Measurements from ENCODE around the gene RDH13.
A peak's percentile ranks its signal among the peaks of the same experiment; 100 is the strongest.

RDH13 gene

DNA sequence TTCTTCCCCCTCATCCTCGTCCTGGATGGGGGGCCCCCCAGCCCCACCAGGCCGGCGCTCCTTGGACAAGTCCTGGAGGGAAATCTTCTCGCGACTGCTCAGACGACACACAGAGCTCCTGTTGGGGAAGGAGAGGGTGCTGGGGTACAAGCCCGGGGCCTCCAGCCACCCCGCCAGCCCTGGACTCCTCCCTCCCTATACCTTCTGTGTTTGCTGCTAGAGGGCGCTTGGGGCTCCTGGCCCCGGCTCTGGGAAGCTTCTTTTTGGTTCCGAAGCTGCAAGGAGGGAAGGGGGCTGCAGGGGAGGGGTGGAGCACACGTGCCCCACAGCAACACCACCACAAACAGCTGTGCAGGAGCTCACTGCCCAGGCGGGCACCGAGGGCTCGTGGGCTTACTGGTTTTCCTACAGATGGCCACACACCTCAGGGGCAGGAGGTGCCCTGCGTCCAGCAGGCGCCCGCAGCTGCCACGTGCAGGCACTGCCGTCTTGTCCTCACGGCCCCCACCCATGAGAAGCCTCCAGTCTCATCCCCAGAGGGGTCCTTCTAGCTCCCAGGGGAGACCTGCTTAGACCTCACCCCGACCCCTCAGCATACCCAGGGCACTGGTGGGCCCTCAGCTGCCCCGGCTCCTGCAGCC is 33.2 kb upstream of the RDH13 start:
- Mint-ChIP-seq H3K27ac (no peak overlapping the region), H3K9me3 (no peaks in the 10 kb centered on the region), H3K4me3 (no peak overlapping the region), H3K4me1 (ENCODE audit: low read depth) (no peaks in the 10 kb centered on the region), H3K27me3 (no peaks in the 10 kb centered on the region), H3K36me3 (ENCODE audit: low read depth) (peaks cover 17% of the 10 kb centered on the region)

DNA sequence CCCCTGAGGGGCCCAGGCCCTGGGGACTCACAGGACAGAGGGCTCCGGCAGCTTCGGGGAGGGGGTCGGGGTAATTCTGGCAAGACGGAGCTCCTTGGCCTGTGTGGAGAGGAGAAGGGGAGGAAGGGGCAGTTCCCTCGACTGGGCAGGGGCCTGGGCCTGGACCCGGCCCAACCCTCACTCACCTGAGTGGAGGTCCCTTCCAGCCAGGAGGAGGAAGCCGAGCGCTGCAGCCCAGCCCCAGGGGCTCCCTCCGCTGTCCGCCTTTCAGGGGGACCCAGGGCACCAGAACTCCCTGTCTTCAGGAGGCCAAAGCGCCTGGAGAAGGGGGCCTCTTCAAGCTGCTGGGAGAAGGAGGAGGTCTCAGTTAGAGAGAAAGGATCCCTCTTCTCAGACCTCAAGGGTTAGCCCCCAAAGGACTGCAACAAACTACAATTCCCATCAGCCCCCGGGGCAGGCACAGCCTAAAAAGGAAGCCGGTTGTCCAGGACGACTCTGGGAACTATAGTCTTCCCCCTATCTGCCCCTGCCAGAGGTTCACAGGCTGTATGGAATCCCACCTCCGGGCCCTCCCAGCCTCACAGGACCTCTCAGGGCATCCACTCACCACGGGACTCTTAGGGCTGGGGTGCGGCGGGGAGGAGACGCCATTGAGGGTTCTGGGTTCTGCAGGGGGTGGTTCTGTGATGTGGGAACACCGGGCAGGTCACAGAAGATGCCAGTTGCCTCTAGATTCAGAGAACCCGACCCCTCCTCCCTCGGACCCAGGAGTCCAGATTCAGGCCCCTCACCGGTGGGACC is 32.5 kb upstream of the RDH13 start:
- Mint-ChIP-seq H3K27me3 (no peaks in the 10 kb centered on the region), H3K4me1 (ENCODE audit: low read depth) (no peaks in the 10 kb centered on the region), H3K4me3 (no peak overlapping the region), H3K27ac (no peak overlapping the region), H3K36me3 (ENCODE audit: low read depth) (peaks cover 20% of the 10 kb centered on the region), H3K9me3 (no peaks in the 10 kb centered on the region)

DNA sequence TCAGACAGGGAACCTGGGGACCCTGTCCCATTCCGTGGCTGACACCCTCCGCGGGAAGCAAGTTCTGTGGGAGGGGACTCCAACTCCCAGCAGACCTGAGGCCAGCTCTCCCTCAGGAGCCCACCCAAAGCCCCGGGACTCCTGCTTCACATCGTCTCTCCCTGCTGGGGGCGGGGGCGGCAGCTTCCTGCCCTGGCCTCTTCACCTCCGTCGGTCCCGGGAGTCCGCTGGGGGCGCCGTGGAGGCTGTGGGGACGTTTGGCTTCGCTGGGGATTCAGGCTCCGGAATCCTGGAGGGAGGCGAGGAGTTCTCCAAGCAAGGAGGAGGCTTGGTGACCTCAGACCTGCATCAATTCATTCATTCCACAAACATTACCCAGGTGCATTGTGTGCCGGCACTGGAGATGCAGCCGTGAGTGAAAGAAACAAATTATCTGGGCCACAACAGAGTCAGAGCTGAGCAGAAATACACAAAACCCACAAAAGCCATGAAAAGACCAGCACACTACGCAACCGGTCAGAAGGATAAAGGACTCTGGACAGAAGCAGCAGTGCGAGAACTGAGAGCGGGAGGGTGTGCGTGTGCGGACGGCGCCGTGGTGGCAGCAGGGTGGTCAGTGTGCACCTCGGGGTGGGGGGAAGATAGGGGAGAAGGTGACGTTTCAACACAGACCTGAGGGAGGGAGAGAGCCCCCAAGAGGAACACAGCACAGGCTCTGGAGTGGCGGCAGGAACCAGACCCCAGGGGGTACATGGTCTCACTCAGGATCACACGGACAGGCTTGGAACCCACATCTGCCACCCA is 31.7 kb upstream of the RDH13 start:
- Mint-ChIP-seq H3K4me3 (no peak overlapping the region), H3K36me3 (ENCODE audit: low read depth) (peaks cover 21% of the 10 kb centered on the region), H3K9me3 (no peaks in the 10 kb centered on the region), H3K4me1 (ENCODE audit: low read depth) (peaks cover 2% of the 10 kb centered on the region), H3K27ac (no peak overlapping the region), H3K27me3 (peaks cover 3% of the 10 kb centered on the region)

DNA sequence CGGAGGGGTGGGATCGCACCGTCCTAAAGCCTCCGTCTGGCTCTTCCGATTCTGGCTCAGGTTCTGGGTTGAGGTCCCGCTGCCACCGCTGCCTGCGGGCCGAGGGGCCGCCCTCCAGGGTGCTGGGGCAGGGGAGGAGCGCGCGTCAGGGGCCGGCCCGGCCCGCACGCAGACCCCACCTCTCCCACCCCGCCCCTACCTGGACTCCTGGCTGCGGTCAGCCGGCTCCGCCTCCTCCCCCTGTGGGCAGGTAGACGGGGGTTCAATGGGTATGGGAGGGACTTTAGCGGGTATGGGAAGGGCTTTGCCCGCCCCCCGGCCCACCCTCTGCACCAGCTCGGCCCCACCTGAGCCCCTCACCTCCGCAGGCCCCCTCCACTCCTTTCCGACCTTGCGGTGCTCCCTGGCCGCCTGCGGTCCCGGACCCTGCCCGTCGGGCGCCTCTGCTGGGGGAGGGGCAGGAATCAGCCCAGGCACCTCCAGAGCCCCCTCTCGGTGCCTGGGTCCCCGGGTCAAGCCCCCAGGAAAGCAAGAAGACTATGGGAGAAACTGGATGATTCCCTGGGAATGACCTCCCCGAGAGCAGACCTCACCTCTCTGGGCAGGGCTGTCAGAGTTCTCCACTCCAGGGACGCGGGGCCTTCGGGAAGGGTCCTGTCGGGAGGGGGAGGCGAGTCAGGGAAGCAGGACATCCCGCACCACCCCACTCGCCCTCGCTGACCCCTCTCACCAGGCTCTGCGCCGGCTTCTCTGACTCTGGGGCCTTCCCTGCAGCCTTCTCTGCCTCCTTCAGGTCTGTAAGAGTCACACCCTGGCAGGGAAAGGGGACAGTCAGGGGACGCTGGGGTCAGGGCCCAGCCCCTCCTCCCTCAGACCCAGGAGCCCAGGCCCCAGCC is 29.7 kb upstream of the RDH13 start:
- Mint-ChIP-seq H3K9me3 (no peaks in the 10 kb centered on the region), H3K36me3 (ENCODE audit: low read depth) (peaks cover 29% of the 10 kb centered on the region), H3K4me1 (ENCODE audit: low read depth) (peaks cover 18% of the 10 kb centered on the region), H3K27me3 (peaks cover 18% of the 10 kb centered on the region), H3K27ac (no peak overlapping the region), H3K4me3 (no peak overlapping the region)

DNA sequence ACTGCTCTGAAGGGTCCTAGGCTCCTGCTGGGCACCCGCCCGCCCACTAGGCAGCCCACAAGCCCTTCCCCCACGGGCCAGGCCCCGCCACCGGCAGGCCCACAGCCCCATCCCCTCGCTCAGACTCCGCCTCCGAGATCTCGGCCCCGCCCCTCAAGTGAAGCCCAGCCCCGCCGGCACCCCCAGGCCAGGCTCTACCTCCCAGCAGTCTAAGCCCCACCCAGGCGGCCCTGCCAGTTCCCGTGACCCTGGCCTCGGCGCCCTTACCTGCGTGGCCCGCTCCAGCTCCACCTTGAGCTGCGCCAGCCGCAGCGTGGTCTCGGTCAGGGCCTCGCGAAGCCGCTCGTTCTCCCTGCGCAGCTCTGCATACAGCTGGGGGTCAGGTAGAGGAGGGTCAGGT is 29.0 kb upstream of the RDH13 start:
- Mint-ChIP-seq H3K36me3 (ENCODE audit: low read depth) (peaks cover 29% of the 10 kb centered on the region), H3K9me3 (no peaks in the 10 kb centered on the region), H3K4me1 (ENCODE audit: low read depth) (peaks cover 25% of the 10 kb centered on the region), H3K27ac (no peak overlapping the region), H3K27me3 (peaks cover 24% of the 10 kb centered on the region), H3K4me3 (no peak overlapping the region)

DNA sequence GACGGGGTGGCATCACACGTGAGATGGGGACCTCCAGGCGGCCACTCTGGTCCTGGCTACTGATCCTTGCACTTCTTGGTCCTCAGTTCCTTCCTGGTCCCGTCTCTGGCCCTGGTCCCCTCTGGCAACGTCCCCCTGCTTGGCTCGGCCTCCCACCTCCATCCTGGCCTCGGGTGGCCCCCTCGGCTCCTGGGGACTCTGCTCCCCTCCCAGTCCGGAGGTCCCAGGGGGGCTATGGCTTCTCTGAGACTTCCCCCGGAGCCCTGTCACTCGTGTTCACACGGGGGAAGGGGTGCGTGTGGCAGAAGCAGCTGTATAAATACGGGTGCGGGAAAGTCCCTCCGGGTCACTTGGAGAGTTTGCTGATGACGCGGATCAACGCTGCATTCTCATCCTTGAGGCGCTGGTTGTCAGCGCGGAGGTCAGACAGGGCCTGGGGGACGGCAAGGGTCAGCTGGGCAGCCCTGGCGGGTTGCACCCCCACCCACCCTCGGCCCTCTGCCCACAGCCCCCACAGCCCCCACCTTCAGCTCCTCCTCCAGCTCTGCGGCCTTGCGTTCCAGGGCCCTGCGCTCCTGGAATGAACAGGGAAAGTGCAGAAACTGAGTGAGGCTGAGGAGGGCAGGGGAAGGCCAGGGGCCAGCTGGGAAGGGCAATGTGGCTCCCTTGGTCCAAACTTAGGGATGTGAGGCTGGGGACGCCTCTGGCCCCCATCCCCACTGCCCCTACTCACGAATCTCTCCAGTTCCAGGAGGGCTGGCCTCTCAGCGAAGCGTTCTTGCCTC is 28.4 kb upstream of the RDH13 start:
- H3K4me3 Mint-ChIP-seq, result no peak overlapping the region
- peaks cover 29% of the 10 kb centered on the region for H3K36me3 Mint-ChIP-seq (ENCODE audit: low read depth)
- peaks cover 27% of the 10 kb centered on the region for H3K27me3 Mint-ChIP-seq

DNA sequence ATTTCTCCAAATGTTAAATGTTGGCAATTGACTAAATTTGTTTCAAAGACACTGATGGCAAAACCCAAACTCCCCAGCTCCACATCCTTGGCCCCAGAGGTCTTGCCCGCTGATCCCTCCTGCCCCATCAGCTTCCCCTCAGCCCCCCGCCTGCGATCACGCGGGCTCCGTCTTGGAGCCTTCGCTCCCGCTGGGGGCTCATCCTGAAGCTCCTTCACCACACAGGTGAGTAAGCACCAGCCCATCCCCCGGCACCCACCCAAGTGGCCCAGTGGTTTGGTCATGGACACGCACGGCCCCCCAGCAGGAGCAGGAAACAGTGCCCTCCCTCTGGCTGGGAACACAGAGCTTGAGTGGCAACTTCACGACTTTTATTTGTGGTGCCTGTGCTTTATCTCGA is 27.6 kb upstream of the RDH13 start:
- H3K27ac Mint-ChIP-seq, result no peak overlapping the region

More for the DNA sequence above, 28.4 kb upstream of the RDH13 start:
- Mint-ChIP-seq H3K9me3 (no peaks in the 10 kb centered on the region), H3K27ac (no peak overlapping the region), H3K4me1 (ENCODE audit: low read depth) (peaks cover 27% of the 10 kb centered on the region)

DNA sequence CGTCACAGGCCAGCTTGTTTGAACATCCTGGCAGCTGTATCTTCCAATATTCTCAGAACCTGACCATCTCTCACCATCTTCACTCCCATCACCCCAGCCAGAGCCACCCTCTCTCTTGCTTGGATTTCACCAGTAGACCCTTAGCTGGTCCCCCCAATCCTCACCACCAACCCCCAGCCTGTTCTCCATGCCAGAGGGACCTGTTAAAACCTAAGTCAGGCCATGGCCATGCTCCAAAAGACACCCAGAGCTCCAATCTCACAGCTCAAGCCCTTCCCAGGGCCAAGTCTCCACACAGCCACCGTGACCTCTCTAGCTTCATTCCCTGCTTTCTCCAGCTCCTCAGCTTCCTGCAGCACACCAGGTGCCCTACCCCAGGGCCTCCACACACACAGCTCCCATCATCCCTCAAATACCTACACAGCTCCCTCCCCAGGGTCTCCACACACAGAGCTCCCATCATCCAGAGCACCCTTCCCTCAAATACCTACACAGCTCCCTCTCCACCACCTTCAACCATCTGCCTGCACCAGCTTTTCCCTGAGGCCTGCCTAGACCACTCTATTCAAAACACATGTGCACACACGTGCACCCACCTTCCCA is 26.5 kb upstream of the RDH13 start:
- H3K9me3 Mint-ChIP-seq, result no peaks in the 10 kb centered on the region
- H3K27me3 Mint-ChIP-seq, result peaks cover 43% of the 10 kb centered on the region
- no peak overlapping the region for H3K4me3 Mint-ChIP-seq
- H3K4me1 Mint-ChIP-seq (ENCODE audit: low read depth), result peaks cover 27% of the 10 kb centered on the region
- H3K36me3 Mint-ChIP-seq (ENCODE audit: low read depth), result peaks cover 23% of the 10 kb centered on the region
- H3K27ac Mint-ChIP-seq, result no peak overlapping the region

More for the DNA sequence above, 27.6 kb upstream of the RDH13 start:
- Mint-ChIP-seq H3K36me3 (ENCODE audit: low read depth) (peaks cover 29% of the 10 kb centered on the region), H3K4me1 (ENCODE audit: low read depth) (peaks cover 27% of the 10 kb centered on the region), H3K27me3 (peaks cover 33% of the 10 kb centered on the region), H3K9me3 (no peaks in the 10 kb centered on the region), H3K4me3 (no peak overlapping the region)

DNA sequence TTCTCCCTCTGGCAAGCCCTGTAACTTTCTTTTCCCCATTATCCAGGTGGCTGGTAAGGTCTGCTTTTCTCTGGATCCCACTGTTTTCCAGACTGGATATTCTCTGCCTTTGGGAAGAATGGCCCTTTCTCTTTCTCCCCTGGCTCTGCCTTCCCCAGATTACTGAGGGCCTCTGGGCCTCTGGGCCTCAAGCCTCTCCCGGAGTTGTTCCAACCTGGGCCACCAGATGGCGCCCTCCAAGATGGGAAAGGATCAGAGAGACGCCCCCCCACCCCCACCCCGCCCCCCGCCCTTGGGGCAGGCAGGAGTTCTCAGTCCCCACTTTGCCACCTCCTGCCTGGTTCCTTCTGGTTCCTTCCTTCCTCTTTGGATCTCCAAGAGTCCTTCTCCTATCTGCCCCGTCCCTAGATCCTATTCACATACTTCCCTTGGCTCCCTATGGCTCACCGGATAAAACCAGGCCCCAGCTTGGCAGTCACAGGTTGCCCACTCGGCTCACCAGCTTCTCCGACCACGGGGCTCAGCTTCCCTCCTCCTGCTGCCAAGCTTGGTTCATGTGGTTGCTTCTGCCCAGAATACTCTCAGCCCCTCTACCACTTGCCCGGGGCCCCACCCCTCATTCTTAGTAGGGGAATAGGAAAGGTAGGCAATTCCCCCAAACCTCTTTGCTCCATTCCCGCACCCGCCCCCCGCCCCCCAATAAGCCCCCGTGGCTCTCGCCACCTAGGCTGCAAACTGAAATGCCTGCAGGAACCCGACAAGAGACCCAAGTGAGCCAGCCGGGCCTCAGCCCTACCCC is 25.8 kb upstream of the RDH13 start:
- Mint-ChIP-seq H3K4me1 (ENCODE audit: low read depth) (peaks cover 27% of the 10 kb centered on the region), H3K9me3 (no peaks in the 10 kb centered on the region), H3K4me3 (peak overlapping the region; percentile 36), H3K36me3 (ENCODE audit: low read depth) (peaks cover 23% of the 10 kb centered on the region), H3K27me3 (peaks cover 49% of the 10 kb centered on the region), H3K27ac (no peak overlapping the region)

DNA sequence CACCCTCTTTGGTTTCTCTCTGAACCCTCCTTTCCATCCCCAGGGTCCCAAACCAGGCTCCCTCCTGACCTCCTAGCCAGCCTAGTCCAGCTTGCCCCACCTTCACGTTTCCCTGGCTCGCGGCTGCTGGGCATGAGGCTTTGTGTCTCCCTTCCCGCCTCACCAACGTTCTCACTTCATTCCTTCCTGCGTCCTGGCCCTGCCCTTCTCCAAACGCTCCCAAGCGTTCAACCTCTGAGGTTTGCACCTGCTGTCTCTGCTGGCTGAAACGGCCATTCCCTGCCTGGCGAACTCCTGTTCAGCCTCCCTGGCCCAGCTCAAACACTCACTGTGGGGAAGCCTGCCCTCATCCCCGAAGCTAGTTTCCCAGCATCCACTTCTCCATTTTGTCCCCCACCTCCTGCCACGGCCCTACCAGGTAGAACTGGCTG is 25.1 kb upstream of the RDH13 start:
- H3K9me3 Mint-ChIP-seq, result no peaks in the 10 kb centered on the region
- no peak overlapping the region for H3K27ac Mint-ChIP-seq
- peaks cover 27% of the 10 kb centered on the region for H3K4me1 Mint-ChIP-seq (ENCODE audit: low read depth)
- H3K36me3 Mint-ChIP-seq (ENCODE audit: low read depth), result peaks cover 23% of the 10 kb centered on the region
- H3K4me3 Mint-ChIP-seq, result peak overlapping the region; percentile 36
- peaks cover 53% of the 10 kb centered on the region for H3K27me3 Mint-ChIP-seq

DNA sequence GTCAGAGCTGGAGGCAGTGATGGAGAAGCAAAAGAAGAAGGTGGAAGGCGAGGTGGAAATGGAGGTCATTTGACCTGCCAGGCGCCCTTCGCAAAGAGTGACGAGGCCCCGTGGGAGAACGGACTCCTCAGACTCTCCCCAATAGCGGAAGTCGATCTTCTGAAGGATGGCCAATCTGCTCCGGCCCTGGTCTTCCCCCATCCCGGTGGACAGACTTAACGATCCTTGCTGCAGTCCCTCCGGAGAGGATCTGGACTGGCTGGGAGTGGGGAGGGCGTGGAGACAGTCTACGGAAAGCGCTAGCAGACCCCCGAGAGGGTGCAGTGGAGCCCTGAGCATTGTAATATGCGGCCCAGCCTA is 24.6 kb upstream of the RDH13 start:
- Mint-ChIP-seq H3K4me3 (peak overlapping the region; percentile 56), H3K27ac (no peak overlapping the region), H3K4me1 (ENCODE audit: low read depth) (peaks cover 28% of the 10 kb centered on the region), H3K36me3 (ENCODE audit: low read depth) (peaks cover 23% of the 10 kb centered on the region), H3K9me3 (no peaks in the 10 kb centered on the region), H3K27me3 (peaks cover 58% of the 10 kb centered on the region)

DNA sequence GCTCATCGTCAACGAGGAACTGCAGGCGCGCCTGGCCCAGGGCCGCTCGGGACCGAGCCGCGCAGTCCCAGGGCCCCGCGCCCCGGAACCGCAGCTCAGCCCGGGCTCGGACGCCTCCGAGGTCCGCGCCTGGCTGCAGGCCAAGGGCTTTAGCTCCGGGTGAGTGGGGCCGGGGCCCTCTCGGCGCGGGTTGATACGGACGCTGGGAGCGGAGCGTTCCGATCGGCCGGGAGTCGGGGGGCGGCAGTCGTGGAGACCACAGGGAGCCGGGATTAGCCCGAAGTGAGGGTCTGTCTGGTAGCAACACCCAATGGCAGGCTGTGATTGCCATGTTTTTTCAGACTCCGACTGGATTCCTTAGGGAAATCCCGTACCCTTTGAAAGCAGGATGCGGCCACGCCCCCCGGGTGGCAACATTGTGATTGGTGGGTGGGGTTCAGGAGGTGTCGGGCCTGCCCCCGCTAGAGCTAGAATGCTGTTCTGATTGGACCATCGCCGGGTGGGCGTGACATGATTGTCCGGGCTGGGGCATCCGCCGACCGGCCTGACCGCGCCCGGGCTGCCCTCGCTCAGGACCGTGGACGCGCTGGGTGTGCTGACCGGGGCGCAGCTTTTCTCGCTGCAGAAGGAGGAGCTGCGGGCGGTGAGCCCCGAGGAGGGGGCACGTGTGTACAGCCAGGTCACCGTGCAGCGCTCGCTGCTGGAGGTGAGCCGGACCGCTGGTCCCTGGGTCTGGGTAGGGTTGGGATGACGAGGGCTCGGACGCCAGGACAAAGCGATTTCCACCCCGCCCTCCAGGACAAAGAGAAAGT is 24.0 kb upstream of the RDH13 start:
- no peak overlapping the region for H3K27ac Mint-ChIP-seq
- peaks cover 23% of the 10 kb centered on the region for H3K36me3 Mint-ChIP-seq (ENCODE audit: low read depth)
- peaks cover 32% of the 10 kb centered on the region for H3K4me1 Mint-ChIP-seq (ENCODE audit: low read depth)
- peaks cover 62% of the 10 kb centered on the region for H3K27me3 Mint-ChIP-seq
- H3K9me3 Mint-ChIP-seq, result no peaks in the 10 kb centered on the region
- H3K4me3 Mint-ChIP-seq, result peak overlapping the region; percentile 56
